HG03469 (cell line): ENCODE measurements around the gene MRPL42.
A peak's percentile ranks its signal among the peaks of the same experiment; 100 is the strongest.
"Not testable (repeated sequence)": the region's sequence is repeated elsewhere in the genome, so short reads cannot be mapped to it uniquely, and the experiment has no call there.

Experiments used
- ATAC-seq: cut with Tn5 transposase; IDR thresholded peaks from one replicate; pipeline ENCODE4 v1.9.1; 2021; ENCODE audit warnings: mild to moderate bottlenecking, moderate library complexity, moderate number of reproducible peaks; ENCODE audit not compliant: unreplicated experiment

The MRPL42 gene

DNA sequence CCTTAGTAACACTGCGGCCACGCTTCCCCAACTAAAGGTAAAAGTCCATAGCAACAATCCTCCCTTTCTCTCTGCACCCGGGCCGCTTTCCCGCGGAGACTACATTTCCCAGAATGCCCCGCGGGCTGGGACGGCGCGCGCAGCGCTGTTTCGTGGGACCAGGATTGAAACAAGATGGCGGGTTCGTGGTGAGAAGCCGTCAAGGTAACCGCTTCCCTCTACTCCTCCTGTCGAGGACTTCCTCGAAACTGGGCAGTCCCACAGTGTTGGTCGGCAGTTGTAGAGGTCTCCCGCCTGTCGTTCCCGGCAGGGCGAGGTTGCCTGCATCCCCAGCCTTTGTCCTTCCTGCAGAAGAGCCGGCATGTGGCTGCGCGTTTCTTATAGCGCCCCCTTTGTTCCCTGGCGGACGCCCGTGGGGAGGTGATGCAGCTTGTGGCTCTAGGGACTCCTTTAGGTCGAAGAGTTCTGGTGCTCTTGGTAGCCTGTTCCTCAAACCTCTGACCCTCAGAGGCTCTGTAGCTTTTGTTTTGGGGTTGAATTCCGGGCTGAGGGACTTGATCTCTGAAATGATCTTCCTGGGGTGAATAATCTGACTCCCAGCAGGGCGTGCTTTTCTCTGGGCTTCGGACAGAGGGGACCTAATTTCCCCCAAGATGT, at the start of gene MRPL42:
Gene MRPL42 (plus strand): TSS at position 164 of the 657 bp plus-strand sequence. CDS start 1,772 bp downstream, outside the sequence.
- ATAC-seq = peak; percentile 72

DNA sequence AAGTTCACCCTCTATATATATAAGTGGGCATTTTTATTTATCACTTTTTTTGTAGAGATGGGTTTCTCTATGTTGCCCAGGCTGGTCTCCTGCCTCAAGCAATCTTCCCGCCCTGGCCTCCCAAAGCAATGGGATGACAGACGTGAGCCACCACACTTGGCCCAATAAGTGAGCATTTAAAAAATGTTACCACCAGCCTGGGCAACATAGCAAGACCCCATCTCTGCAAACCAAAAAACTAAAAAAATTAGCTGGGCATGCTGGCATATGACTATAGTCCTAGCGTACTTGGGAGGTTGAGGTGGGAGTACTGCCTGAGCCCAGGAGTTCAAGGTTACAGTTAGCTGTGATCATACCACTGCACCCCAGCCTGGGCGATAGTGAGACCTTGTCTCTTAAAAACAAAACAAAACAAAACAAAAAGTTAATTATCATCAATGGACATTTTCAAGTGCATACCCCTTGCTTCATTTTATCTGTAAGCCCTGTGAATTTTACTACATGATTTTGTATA, 49.3 kb upstream of the MRPL42 start:
- ATAC-seq = no peak

DNA sequence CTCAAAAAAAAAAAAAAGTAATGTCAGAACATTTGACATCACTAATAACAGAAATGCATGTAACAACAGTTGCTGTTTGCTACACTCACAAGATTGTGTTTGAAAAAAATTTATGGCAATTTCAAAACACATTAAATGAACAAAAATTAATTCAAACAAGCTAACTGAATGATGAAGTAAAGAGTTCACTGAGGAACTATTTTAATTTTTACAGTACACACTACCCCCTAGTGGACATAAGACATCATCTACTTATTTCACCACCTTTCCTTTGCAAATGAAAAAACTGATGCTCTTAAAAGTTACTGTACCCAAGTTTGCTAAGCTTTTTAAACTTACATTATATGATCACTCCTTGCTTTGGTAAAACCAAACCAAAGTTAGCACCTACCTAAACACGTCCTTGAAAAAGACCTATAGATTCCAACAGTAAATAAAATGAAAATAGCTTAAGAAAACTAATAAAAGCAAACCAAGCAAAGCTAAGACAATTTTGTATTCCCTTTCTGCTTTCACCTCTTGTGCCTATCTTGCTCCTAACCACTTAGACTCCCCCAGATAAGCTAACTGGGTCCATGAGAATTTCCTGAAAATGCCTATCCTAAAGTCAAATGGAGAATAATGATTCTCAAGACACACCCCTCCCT, 47.8 kb upstream of the MRPL42 start:
- no peak for ATAC-seq

DNA sequence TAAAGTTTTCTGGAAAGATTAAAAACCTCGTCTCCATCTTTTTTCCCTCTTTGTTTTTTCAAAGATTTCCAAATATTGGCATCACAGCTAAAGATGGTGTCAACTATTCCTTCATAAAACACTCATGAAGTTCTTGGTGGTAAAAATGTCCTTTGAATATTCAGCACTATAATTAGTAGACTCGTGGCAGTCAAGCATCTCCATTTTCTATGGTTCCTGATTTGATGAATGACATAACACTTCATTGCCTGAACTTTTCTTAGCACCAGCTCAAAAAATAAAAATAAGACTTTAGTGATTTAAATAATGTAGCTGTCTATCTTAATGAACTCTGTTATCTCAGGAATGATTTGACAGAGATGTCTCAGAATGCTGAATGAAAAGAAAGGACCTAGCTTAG, 45.3 kb upstream of the MRPL42 start:
- no peak for ATAC-seq

DNA sequence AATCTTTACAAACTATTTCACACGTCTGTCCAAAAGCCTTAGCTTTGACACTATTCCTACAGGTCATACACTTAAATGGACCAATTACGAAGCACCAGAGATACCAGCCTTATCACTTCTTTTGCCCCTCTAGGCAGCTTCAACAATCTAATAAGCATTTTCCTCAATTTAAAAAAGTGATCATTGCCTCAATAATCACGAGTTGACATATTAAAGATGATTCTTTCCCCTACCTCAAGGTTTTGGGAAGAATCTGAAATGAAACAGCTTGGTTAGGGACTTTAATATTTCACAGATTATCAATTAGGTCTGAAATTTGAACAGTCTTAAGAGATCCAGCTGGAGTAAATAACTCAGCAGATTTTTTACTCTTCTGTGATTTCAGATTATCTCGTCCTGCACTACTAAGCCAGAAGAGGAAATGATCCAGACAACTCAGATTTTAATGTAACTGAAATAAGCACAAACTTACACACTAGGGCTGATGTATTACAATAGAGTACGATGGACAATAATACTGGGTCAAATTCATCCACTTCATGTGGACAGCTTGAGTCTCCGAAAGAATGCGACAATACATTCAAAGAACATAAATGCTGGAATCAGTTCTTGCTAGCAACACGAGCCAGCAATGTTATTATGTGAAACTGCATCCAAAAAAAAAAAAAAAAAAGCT, 41.4 kb upstream of the MRPL42 start:
- no peak for ATAC-seq

- ATAC-seq = no peak
These were observed 40.9 kb upstream of the MRPL42 start for GRCh38 chr12:93426412-93426805.

DNA sequence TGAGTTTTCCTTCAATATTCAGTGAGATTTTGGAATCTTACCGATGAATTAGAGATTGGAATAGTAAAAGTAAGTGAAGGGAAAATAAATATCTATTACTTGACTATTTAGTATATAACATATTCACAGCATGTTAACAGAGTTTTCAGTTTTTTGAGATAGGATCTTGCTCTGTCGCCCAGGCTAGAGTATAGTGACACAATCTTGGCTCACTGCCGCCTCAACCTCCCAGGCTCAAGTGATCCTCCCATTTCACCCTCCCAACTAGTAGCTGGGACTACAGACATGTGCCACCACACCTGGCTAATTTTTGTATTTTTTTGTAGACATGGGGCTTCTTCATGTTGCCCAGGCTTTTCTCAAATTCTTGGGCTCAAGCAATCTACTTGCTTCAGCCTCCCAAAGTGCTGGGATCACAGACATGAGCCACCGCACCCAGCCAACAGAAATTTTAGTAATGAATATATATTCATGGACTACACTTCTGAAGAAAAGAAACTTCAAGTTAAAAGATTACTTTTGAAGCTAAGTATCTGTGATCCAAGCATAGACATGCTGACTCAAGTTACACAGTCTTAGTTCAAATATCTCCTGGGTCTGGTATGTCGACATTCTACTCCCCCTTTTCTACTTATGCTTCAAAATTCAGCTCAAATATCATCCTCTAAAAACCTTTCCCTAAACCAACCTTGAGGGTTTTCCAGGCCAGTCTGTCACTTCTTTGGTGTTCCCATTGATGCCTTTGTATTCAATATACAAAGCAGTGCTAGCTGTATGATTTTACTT, 39.3 kb upstream of the MRPL42 start:
- no peak for ATAC-seq

GRCh38 chr12:93429448-93429847, 37.9 kb upstream of the MRPL42 start:
- ATAC-seq = no peak

DNA sequence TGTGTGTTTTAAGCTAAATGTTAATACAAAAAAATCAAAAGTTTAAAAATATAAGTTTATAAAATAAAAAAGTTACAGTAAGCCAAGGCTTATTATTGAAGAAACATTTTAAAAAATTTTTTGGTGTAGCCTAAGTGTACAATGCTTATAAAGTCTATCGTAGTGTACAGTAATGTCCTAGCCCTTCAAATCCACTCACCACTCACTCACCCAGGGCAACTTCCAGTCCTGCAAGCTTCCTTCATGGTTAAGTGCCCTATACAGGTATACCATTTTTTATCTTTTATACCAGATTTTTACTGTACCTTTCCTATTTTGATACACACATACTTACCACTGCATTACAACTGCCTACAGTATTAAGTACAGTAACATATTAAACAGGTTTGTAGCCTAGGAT, 37.5 kb upstream of the MRPL42 start:
- ATAC-seq = no peak

GRCh38 chr12:93430280-93430679, 37.0 kb upstream of the MRPL42 start:
- ATAC-seq = no peak

DNA sequence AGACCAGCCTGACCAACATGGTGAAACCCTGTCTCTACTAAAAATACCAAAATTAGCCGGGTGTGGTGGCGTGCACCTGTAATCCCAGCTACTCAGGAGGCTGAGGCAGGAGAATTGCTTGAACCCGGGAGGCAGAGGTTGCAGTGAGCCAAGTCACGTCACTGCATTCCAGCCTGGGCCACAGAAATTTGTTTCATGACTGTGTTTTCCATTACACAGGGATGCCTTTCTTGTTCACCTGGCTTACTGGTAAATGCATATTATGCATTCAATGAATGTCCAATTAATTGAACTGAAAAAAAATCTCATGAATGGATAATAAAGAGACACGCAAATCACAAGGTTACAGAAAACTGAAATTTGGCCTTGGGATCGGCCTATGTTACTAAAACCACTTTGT, 35.3 kb upstream of the MRPL42 start:
- ATAC-seq = not testable (repeated sequence)

GRCh38 chr12:93434256-93434865, 33.0 kb upstream of the MRPL42 start:
- no peak for ATAC-seq

DNA sequence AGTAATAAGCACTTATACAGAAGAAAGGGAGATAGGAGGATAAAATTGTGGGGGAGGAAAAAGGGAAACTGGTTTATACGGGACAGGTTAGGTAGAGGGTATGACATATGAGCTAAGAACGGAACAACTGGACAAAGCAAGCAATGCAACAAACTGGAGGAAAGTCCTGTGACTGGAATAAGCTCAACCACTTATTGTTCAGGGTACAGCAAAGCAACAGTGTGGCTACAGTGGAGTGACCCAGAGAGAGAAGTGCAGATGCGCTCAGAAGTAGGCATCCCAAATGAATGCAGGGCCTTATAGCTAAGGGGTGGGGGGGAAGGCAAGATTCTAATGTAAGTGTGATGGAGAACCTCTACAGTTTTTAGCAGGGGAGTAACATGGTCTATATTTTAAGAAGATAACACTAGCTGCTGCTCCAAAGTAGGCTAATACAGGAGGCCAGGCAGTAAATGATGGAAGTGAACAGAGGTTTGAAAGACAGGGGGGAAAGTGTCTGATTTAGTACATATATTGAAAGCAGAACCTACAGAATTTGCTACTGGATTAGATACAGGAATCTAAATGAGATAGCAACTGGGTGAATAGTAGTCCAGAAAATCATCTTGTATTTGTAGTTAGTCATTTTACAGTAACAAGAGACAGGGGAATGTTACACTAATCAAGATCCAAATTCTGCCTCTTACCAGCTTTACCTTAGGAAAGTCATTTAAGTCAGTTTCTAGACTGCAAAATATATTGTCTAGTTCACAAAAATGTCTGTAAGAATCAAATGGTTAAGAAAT, 28.9 kb upstream of the MRPL42 start:
- ATAC-seq = no peak

- ATAC-seq = no peak
These were observed 27.1 kb upstream of the MRPL42 start for GRCh38 chr12:93440043-93440835.

DNA sequence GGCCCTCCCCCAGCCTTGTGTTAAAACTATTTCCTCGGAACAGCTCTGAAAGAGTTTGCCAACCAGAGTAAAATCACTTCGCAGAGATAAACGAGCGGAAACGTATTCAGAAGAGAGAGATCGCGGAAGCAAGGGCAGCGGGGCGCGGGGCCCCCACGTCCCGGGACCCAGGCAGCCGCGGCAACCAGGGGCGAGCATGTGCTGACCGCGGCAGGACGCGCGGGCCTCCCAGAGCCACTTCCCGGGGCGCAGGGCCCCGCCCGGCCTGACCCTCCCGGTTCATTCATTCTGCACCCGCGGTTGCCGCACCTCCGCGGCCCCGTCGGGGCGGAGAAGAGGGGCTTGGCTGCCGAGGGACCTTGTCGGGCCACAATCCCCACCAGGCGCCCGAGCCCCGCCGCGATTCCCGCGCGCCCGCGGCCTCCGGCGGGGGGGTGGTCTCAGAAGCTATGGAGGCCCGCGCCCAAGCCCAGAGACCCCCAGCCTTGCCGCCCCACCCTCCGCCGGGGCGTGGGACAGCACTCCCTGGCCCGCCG, 26.2 kb upstream of the MRPL42 start:
- ATAC-seq = no peak

- peak; percentile 53 for ATAC-seq
These were observed 25.5 kb upstream of the MRPL42 start, which contains the start of gene UBE2N for GRCh38 chr12:93441617-93442410. Gene UBE2N (minus strand): TSS chr12:93441947. CDS start chr12:93441884, 63 bp downstream.

DNA sequence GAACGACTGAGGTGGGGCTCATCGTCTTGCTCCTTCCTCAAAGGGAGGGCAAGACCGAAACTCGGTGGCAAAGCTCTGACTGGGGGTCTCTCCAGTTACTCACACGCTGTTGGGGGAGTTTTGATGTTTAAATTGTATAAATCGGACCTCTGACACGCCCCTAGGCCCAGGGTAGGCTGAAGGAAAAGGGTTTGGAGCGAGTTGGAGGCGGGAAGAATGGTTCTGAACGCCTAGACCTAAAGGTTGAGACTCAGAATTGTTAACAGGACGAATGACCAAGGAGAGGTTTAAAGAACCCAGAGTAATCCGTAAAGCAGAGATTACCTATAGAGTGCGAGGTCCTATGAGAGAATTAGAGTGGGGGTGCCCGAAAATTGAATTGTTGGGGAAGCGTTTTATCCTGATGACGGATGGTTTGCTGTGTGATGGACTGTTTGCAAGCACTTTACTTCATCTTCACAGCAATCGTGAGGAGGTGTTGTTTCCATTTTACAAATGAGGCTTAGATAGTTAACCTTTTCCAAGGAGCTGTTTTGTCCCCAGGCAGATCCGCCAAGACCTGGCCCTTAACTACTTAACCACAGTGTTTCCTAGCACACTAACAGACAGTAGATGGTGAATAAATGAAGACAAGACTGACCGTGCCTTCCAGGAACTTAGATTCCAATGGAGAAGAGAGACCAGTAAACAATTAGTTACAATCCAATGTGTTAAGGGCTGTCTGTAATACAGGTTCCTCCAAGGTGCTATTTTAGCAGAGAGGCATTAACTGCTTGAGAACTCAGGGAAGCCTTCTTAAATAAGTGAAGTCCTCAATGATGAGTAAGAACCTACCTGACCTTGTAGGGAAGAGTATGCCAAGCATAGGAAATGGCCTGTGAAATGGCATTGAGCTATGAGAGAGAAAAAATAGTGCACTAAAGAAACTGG, 24.6 kb upstream of the MRPL42 start:
- no peak for ATAC-seq
